ENCODE measurements around the gene MYO18B.

DNA sequence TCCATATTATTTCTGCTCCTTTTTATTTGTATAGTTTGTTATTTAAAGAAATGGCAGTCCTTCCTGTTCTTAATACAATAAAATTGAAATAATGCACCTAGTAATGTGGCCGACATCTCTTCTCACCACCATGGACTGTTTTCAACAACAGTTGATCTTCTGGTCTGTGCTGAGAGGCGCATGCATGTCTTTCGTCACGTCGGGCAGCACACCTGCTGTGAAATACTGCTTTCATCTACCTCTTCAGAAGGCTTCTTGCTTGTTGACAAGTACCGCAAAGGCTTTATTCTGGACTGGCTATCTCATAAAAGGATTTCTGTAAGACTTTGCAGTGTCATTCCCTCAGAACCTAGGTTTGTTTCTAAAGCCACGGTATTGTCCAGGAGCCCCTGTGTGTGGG is 13.9 kb upstream of the MYO18B start:
- TF ChIP-seq, protein P1, sequence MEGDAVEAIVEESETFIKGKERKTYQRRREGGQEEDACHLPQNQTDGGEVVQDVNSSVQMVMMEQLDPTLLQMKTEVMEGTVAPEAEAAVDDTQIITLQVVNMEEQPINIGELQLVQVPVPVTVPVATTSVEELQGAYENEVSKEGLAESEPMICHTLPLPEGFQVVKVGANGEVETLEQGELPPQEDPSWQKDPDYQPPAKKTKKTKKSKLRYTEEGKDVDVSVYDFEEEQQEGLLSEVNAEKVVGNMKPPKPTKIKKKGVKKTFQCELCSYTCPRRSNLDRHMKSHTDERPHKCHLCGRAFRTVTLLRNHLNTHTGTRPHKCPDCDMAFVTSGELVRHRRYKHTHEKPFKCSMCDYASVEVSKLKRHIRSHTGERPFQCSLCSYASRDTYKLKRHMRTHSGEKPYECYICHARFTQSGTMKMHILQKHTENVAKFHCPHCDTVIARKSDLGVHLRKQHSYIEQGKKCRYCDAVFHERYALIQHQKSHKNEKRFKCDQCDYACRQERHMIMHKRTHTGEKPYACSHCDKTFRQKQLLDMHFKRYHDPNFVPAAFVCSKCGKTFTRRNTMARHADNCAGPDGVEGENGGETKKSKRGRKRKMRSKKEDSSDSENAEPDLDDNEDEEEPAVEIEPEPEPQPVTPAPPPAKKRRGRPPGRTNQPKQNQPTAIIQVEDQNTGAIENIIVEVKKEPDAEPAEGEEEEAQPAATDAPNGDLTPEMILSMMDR (IDR thresholded peaks at IDR 0.05; ENCODE audit: low read length), result no peak
- TF ChIP-seq EZH2phosphoT487 (IDR thresholded peaks at IDR 0.05; ENCODE audit: low read length), result no peak
- TF ChIP-seq EZH2 (optimal IDR thresholded peaks at IDR 0.05; ENCODE audit: low read depth, low read length), result no peak
